ELF-1 (cell line): ENCODE data around the gene FSD1L.
"Not testable (repeated sequence)": the region's sequence is repeated elsewhere in the genome, so short reads cannot be mapped to it uniquely, and the experiment has no call there.

Source experiments
- DNase-seq: peaks from one replicate; pipeline ENCODE4 v3.0.0-alpha.2; 2016; ENCODE audit warnings: low read depth, low spot score

FSD1L gene

DNA sequence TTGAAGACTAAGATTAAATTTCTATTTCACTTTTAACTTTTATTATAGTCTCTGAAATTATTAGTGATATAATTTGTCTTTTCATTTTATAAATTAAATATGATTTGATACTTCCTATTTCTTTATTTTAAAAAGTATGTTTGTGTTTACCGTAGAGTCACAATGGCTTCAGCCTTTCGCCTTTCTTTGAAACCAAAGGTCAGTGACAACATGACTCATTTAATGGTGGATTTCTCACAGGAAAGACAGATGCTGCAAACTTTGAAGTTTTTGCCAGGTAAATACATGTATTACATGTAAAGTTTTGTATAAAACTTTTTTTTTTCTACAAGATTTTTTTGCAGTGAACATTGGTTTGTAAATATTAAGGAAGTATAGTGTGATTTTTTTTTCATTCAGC, 36.4 kb downstream of the FSD1L start:
- no peak for DNase-seq

DNA sequence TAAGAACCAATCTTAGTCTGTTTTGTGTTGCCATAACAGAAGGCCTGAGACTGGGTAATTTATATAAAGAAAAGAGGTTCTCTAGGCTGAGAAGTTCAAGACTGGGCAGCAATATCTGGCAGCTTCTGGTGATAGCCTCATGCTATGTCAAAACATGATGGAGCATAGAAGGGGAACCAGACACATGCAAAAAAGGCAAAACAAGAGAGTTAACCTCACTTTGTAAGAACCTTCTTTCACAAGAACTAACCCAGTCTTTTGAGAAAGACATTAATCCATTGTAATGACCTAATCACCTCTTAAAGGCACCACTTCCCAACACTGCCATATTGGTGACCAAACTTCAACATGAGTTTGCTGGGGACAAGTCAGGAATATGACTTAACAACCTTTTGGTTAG, 37.3 kb downstream of the FSD1L start:
- DNase-seq: no peak

GRCh38 chr9:105496826-105497225, 49.0 kb downstream of the FSD1L start:
- no peak for DNase-seq

DNA sequence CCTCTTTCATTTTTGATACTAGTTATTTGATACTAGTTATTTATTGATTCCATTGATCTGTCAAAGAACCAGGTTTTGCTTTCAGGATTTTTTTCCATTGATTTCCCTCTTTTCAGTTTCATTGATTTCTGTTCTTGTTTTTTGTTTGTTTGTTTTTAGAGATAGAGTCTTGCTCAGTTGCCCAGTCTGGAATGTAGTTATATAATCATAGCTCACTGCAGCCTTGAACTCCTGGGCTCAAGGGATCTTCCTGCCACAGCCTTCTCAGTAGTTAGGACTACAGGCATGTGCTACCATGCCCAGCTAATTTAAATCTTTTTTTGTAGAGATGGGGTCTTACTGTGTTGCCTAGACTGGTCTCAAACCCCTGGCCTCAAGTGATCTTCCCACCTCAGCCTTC, 49.9 kb downstream of the FSD1L start:
- DNase-seq: no peak

GRCh38 chr9:105500108-105500766, 52.4 kb downstream of the FSD1L start:
- no peak for DNase-seq

DNA sequence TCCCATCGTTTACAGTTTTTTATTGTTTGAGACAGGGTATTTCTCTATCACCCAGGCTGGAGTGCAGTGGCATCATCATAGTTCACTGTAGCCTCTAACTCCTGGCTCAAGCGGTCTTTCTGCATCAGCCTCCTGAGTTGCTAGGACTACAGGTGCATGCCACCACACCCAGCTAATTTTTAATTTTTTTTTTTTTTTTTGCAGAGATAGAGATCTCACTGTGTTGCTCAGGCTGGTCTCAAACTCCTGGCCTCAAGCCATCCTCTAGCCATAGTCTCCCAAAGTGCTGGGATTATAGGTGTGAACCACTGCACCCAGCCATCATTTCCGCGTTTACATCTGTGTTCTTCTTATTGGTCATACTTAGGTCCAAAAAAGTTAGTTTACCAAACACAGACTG, 53.6 kb downstream of the FSD1L start:
- no peak for DNase-seq

DNA sequence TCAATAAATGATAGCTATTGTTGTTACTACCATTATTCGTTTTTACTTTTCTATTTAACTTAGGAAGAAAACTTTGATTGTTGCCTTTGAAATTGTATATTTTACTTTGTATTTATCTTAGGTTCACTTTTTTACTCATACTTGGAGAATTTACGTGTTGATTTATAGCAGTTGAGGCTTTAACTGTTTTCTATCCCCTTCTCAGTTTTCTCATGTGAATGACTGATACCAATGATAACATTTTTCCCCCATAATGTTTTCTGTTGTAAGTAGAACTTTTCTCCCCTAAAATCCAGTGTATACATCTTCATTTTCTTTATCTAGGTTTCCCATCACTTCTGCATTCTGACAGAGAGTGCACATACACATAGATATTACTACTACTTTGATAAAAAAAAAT, 54.4 kb downstream of the FSD1L start:
- DNase-seq: no peak

DNA sequence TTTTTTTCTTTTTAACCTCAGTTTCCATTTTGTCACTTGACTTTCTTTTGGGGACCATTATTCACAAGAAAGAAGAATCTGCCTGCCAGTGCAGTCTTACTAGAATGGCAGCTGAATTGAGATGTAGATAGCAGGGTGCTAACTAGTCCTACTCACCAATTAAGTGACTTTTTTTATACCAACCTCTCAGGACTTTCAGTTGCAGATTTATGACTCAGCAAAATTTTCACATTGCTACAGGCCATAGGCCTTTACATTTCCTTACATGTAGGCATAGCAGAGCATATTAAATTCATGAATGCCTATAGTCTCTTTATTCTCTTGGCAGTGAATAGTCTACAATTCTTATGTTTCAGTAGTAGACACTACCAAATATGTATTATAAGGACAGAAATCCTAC, 56.0 kb downstream of the FSD1L start:
- DNase-seq: no peak

DNA sequence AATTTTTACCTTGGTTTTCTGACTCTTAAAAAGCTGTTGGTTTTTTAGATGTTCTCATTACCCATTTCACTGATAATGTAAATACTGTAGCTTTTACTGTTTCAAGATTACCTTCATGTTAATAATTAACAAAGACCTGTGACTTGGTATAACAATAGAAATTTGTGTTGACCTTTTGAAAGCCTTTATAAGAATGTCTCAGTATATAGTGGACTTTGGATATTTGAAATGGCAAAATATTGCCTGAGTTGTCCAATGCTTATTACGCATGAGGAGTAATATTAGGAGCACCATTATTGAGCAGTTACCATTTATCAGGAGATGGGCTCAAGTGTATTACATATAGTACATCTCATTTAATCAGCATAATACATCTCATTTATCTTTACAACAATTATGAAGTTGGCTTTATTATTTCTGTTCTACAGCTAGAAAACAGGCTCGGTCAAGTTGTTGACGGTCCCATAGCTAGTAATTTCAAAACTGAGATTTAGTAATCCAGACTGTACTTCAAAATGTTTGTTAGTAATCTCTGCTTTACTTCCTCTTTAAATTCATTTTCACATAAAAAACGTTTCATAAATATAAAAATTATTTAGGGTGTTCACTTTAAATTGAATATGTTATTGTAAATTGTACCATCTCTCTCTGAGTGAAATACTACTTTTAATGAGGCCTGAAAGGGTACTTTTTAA, 59.4 kb downstream of the FSD1L start:
- DNase-seq: no peak

GRCh38 chr9:105508530-105508929, 60.7 kb downstream of the FSD1L start:
- no peak for DNase-seq

- no peak for DNase-seq
Observed at GRCh38 chr9:105510024-105510423, 62.2 kb downstream of the FSD1L start.

DNA sequence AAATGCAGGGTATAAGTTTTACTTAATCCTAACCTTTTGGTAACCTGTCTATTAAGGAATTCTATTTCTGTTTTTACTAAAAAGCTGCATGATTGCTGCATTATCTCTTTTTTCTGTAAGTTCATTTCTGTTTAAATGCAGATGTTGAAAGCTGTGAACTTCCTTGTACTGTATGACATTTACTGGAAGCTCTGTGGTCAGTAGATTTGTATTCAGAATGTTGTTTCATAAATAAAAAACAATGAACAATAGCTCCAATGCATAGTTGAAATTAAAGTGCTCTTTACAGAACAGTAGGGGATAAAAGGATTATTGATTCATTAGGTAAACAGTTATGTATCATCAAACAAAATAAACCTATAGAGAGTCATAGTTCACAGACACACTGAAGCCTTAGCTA, 63.6 kb downstream of the FSD1L start:
- DNase-seq: no peak

GRCh38 chr9:105515811-105516413, 68.1 kb downstream of the FSD1L start:
- DNase-seq: peak; percentile 71

- not testable (repeated sequence) for DNase-seq
Observed at GRCh38 chr9:105519710-105520369, 72.0 kb downstream of the FSD1L start.

DNA sequence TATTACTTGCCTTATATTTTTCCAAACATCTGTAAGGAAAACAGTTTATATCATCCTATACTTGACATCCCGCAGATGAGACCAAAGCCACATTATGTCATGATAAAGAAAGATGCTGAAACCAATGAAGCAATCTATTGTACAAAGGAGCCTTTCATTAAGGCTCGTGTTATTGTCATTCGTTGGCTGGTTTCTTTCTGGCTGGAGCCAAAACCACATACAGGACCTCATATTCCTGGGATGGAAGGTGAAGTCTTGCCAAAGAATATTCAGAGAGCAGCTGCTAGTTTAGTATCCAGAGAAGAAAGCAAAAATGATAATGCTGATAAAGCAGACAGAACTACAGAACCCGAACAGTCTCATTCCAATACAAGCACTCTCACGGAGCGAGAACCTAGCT, 73.2 kb downstream of the FSD1L start:
- DNase-seq: not testable (repeated sequence)

DNA sequence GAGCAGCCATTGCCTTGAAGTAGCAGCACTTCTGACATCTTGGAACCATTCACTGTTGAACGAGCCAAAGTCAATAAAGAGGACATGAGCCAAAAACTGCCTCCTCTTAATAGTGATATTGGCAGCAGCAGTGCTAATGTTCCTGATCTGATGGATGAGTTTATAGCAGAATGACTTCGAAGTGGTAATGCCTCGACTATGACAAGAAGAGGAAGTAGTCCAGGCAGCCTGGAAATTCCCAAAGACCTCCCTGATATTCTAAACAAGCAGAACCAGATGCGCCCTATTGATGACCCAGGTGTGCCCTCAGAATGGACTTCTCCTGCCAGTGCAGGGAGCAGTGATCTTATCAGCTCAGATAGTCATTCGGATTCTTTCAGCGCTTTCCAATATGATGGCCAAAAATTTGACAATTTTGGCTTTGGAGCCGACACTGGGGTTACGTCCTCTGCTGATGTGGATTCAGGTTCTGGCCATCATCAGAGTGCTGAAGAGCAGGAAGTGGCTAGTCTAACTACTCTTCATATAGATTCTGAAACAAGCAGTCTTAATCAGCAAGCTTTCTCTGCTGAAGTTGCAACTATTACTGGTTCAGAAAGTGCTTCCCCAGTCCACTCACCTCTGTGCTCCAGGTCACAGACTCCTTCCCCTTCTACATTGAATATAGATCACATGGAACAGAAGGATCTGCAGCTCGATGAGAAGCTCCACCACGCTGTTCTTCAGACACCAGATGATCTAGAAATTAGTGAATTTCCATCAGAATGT, 75.0 kb downstream of the FSD1L start:
- DNase-seq: not testable (repeated sequence)

- DNase-seq: no peak
Observed at GRCh38 chr9:105531530-105531929, 83.7 kb downstream of the FSD1L start.

DNA sequence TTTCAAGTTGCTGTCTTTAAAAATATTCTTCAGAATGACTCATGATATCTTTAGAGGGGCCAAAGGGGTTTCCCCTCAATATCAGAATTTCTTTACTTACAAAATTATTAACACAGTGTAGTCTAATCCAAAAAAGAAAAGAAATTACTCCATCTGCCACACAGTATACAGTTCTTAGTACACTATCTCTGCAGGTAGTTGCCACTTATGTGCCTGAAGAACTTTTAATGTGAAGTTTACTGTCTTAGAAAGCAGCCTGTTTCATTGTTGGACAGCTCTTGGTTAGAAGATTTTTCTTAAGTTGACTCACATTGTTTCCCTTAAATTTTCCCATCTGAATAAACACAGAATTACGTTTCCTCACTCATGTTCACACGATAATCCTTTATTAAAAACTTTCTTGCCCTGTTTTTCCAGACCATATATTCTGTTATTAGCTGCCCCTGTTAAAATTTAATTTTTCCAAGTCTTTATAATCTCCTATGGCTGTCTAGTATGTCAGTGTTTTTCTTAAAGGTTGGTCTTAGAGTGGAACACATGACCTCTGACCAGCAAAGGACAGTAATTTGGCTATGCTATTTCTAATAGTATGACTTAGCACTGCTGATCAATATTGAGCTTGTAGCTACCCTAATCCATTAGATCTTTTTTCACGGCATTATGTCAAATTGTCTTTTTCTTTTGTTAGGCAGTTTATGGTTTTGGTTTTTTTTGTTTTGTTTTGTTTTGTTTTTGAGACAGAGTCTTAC, 88.3 kb downstream of the FSD1L start:
- no peak for DNase-seq

DNA sequence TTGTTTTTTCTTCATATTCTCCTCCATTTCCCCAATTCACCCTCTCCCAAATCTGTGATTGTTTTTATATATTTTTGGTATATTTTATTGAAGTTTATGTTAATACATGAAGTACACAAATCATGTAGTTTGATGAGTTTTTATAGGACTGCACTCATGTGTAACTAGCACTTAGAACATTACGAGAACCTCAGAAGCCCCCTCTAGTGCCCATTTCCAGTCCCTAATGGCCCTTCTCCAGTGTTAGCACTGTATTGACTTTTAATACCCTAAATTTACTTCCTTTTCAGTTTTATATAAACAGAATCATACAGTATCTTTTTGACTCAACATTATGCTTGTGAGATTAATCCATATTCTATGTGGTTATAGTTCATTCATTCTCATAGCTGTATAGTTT, 91.6 kb downstream of the FSD1L start:
- no peak for DNase-seq

DNA sequence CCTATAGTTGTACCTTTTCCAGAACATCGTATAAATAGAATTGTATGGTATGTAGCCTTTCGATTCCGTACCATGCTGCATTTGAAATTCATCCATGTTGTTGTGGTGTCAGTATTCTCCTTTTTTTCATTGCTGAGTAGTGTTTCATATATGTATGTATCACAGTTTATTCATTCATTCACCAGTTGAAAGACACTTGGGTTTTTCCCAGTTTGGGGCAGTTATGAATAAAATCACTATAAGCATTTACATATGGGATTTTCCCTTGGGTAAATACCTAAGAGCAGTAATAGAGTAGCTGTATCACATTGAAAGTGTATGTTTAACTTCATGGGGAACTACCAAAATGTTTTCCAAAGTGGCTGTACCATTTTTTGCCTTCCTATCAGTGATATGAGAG, 94.0 kb downstream of the FSD1L start:
- DNase-seq: no peak

- peak; percentile 1 for DNase-seq
Observed at GRCh38 chr9:105554042-105554441, 106.2 kb downstream of the FSD1L start.
